ENCODE results near the gene ATF1. TPM values are rescaled to one million over a fixed set of nuclear protein-coding genes. Genes with fewer than 3 reads are reported as not detected.
"Not testable (repeated sequence)": the region's sequence is repeated elsewhere in the genome, so short reads cannot be mapped to it uniquely, and the experiment has no call there.

Gene ATF1
- total RNA-seq, 1 donor from 2014 or later = 18.5 TPM

GRCh38 chr12:50751948-50752721 is 11.8 kb upstream of the ATF1 start:
- DNase-seq (ENCODE audit: low read depth in 2 of 2) = no peak

- no peak for DNase-seq (ENCODE audit: low read depth in 2 of 2)
These were observed 10.6 kb upstream of the ATF1 start for GRCh38 chr12:50753232-50753769.

- peak in 1 of 2 donors; percentile 41 for DNase-seq (ENCODE audit: low read depth in 2 of 2)
These were observed 589 bp downstream of the ATF1 start for GRCh38 chr12:50764286-50765094.

- DNase-seq (ENCODE audit: low read depth in 2 of 2) = peak; percentile 46 to 58
These were observed 1.4 kb downstream of the ATF1 start for GRCh38 chr12:50765095-50765911.

GRCh38 chr12:50768391-50768790 is 4.5 kb downstream of the ATF1 start:
- DNase-seq (ENCODE audit: low read depth in 2 of 2) = no peak

GRCh38 chr12:50768813-50769212 is 4.9 kb downstream of the ATF1 start:
- DNase-seq (ENCODE audit: low read depth in 2 of 2) = not testable (repeated sequence)

- DNase-seq (ENCODE audit: low read depth in 2 of 2) = no peak
These were observed 7.5 kb downstream of the ATF1 start for GRCh38 chr12:50771409-50771808.

- DNase-seq (ENCODE audit: low read depth in 2 of 2) = no peak
These were observed 8.6 kb downstream of the ATF1 start for GRCh38 chr12:50772470-50772869.

GRCh38 chr12:50772877-50773276 is 9.0 kb downstream of the ATF1 start:
- DNase-seq (ENCODE audit: low read depth in 2 of 2) = no peak

- DNase-seq (ENCODE audit: low read depth in 2 of 2) = no peak
These were observed 11.3 kb downstream of the ATF1 start for GRCh38 chr12:50775251-50775650.

- no peak for DNase-seq (ENCODE audit: low read depth in 2 of 2)
These were observed 13.1 kb downstream of the ATF1 start for GRCh38 chr12:50776749-50777728.

- no peak for DNase-seq (ENCODE audit: low read depth in 2 of 2)
These were observed 15.0 kb downstream of the ATF1 start for GRCh38 chr12:50778663-50779590.

GRCh38 chr12:50780013-50780412 is 16.1 kb downstream of the ATF1 start:
- DNase-seq (ENCODE audit: low read depth in 2 of 2) = no peak

GRCh38 chr12:50784501-50784900 is 20.6 kb downstream of the ATF1 start:
- DNase-seq (ENCODE audit: low read depth in 2 of 2) = no peak

GRCh38 chr12:50785406-50786001 is 21.6 kb downstream of the ATF1 start:
- DNase-seq (ENCODE audit: low read depth in 2 of 2) = no peak

GRCh38 chr12:50786498-50787231 is 22.8 kb downstream of the ATF1 start:
- DNase-seq (ENCODE audit: low read depth in 2 of 2) = peak in 1 of 2 donors; percentile 86

- DNase-seq (ENCODE audit: low read depth in 2 of 2) = no peak
These were observed 23.7 kb downstream of the ATF1 start for GRCh38 chr12:50787618-50788017.

GRCh38 chr12:50788561-50788960 is 24.7 kb downstream of the ATF1 start:
- no peak for DNase-seq (ENCODE audit: low read depth in 2 of 2)
